Spleen (tissue), 7 donors: ENCODE results near the gene PLSCR5.

Experiments
- POLR2A ChIP-seq, 3 donors: fragments of 450-650 bp; IDR thresholded peaks; one replicate each; pipeline ENCODE4 v1.5.1; 2017; ENCODE audit warnings: antibody characterized with exemption in 3 of 3, mild to moderate bottlenecking in 1 of 3
- POLR2AphosphoS5 ChIP-seq, 3 donors: sonication (generic); formaldehyde crosslinking; IDR thresholded peaks; one replicate each; pipeline ENCODE4 v1.5.1; 2017; ENCODE audit warnings: antibody characterized with exemption in 3 of 3
- TF ChIP-seq, protein P1 (sequence below), 11 experiments: fragments of 200-600 bp in 7 of 11; fragments of 450-650 bp in 4 of 11; sonication (generic) in 4 of 11; IDR thresholded peaks in 8 of 11; conservative IDR thresholded peaks in 3 of 11; 1 replicate in 7 of 11; 2 replicates in 4 of 11; pipeline versions ENCODE4 v1.4.0 to v1.8.0; 2016 to 2021; ENCODE audit warnings: antibody characterized with exemption in 11 of 11, inconsistent platforms in 4 of 11, mild to moderate bottlenecking in 1 of 11
- donor health status: DM: no; HTN: no; CAD: no; lungs with moderate emphysema.
- donor health status: DM: no; HTN: no; CAD: no.
- donor health status: DM: no; HTN: no; CAD: no.

DNA sequence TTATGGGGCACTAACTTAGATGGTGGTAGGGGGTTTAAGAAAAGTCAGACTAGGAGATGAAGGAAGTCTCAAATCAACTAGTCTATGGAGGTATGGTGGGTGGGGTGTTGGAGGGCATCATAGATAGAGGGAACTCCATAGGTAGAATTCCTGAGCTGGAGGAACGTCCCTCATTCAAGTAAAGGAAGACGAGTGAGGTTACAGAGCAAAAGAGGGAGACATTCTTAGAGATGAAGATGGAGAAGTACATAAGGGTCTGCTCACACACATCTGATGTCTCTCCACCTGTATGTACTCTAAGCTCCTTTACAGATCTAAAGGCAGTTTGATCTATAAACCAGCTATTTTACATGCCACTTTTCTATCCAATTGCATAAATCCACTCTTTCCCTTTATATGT lies 62.2 kb downstream of the PLSCR5 start:
- TF ChIP-seq, protein P1, sequence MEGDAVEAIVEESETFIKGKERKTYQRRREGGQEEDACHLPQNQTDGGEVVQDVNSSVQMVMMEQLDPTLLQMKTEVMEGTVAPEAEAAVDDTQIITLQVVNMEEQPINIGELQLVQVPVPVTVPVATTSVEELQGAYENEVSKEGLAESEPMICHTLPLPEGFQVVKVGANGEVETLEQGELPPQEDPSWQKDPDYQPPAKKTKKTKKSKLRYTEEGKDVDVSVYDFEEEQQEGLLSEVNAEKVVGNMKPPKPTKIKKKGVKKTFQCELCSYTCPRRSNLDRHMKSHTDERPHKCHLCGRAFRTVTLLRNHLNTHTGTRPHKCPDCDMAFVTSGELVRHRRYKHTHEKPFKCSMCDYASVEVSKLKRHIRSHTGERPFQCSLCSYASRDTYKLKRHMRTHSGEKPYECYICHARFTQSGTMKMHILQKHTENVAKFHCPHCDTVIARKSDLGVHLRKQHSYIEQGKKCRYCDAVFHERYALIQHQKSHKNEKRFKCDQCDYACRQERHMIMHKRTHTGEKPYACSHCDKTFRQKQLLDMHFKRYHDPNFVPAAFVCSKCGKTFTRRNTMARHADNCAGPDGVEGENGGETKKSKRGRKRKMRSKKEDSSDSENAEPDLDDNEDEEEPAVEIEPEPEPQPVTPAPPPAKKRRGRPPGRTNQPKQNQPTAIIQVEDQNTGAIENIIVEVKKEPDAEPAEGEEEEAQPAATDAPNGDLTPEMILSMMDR (IDR thresholded peaks at IDR 0.05 in 8 of 11, conservative IDR thresholded peaks at IDR 0.05 in 3 of 11) = no peak
- TF ChIP-seq POLR2AphosphoS5 (IDR thresholded peaks at IDR 0.05) (no peak), POLR2A (IDR thresholded peaks at IDR 0.05) (no peak)
